ENCODE results near the gene CNR2. TPM values are rescaled to one million over a fixed set of nuclear protein-coding genes. Genes with fewer than 3 reads are reported as not detected.

The CNR2 gene
- polyA plus RNA-seq, 1 of the 3 experiments (the other 2 are of a cell fraction) = not detected

GRCh38 chr1:23885222-23885621, 27.9 kb downstream of the CNR2 start (continued):
- TF ChIP-seq IRF3 (IDR thresholded peaks at IDR 0.05; ENCODE audit: low read depth, low read length) (no peak), EZH2phosphoT487 (IDR thresholded peaks at IDR 0.05; ENCODE audit: borderline replicate concordance, low read depth) (no peak), ELF1 (IDR thresholded peaks at IDR 0.05) (no peak), USF2 (IDR thresholded peaks at IDR 0.05; ENCODE audit: borderline replicate concordance, low read depth, low read length) (no peak), POLR2AphosphoS5 (IDR thresholded peaks at IDR 0.05; ENCODE audit: low read depth, low read length) (no peak)

DNA sequence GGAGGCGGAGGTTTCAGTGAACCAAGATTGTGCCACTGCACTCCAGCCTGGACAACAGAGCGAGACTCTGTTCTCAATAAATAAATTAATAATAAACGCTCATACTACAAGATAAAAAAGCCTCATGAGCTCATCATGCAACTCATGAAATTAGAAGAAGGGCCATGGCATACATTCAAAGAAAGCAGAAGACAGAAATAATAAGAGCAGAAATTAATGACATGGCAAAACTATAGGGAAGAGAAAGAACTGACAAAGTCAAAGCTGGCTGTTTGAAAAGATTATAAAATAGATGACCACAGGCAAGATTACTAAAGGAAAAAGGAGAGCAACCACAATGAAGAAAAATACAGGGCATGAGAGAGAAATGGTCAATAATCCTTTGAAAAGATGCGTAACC, 30.4 kb downstream of the CNR2 start:
- CTCF ChIA-PET = interaction anchor here (0.6 to 2.3 kb wide), 3 partner anchors 34 to 245 kb away, joined by 3 to 8 read pairs (median 3); no protein-coding TSS in a partner anchor
- no peak for DNase-seq

More for the DNA sequence above, 30.4 kb downstream of the CNR2 start:
- no peaks in the 10 kb centered on the region for H3F3A ChIP-seq (replicated peaks; ENCODE audit: insufficient read depth)
- H3K36me3 ChIP-seq (replicated peaks in 1 of 2; ENCODE audit: control insufficient read depth in 1 of 2, insufficient read depth in 2 of 2, low read length in 1 of 2) = no peaks in the 10 kb centered on the region
- no peaks in the 10 kb centered on the region for H3K9me2 ChIP-seq
- no peaks in the 10 kb centered on the region for H3K4me1 ChIP-seq (ENCODE audit: control insufficient read depth in 1 of 2, insufficient read depth in 2 of 2, low read depth in 1 of 2, low read length in 1 of 2)
- WGBS (ENCODE audit: low lambda C conversion rate) = 79% methylated on average over 4 of the region's 4 CpGs
- no peak overlapping the region for H3K4me2 ChIP-seq
- POLR2A ChIA-PET = no interaction called here
- TF ChIP-seq SIN3A (IDR thresholded peaks at IDR 0.05; ENCODE audit: borderline replicate concordance, low read depth, low read length) = no peak
- TF ChIP-seq RFX5 (IDR thresholded peaks at IDR 0.05; ENCODE audit: low read length) = no peak
- no peak for TF ChIP-seq USF1 (IDR thresholded peaks at IDR 0.05; ENCODE audit: borderline replicate concordance, low read depth)
- no peak for TF ChIP-seq GATA2 (CRISPR knock-in tag; IDR thresholded peaks at IDR 0.05)
- TF ChIP-seq CHD2 (IDR thresholded peaks at IDR 0.05; ENCODE audit: low read length, partially characterized antibody) = no peak
- no peak for TF ChIP-seq POLR2AphosphoS5 (IDR thresholded peaks at IDR 0.05; ENCODE audit: low read depth, low read length)
- TF ChIP-seq RXRA (IDR thresholded peaks at IDR 0.05; ENCODE audit: borderline replicate concordance, low read depth) = no peak
- no peak for TF ChIP-seq FOXJ3 (CRISPR knock-in tag; IDR thresholded peaks at IDR 0.05)
- no peak for TF ChIP-seq ZBTB33 (IDR thresholded peaks at IDR 0.05; ENCODE audit: borderline replicate concordance, low read depth)
- TF ChIP-seq TAF1 (IDR thresholded peaks at IDR 0.05; ENCODE audit: borderline replicate concordance, low read depth, low read length) = no peak
- no peak for TF ChIP-seq CTCF (IDR thresholded peaks at IDR 0.05)
- no peak for TF ChIP-seq SMC3 (IDR thresholded peaks at IDR 0.05; ENCODE audit: low read depth, low read length)
- TF ChIP-seq YY1 (IDR thresholded peaks at IDR 0.05; ENCODE audit: low read depth) = no peak
- TF ChIP-seq MXI1 (IDR thresholded peaks at IDR 0.05; ENCODE audit: low read depth, low read length) = no peak
- no peak for TF ChIP-seq ELF1 (IDR thresholded peaks at IDR 0.05)
- no peak for TF ChIP-seq NRF1 (IDR thresholded peaks at IDR 0.05; ENCODE audit: low read depth, low read length)
- H3K9me3 ChIP-seq = 0 out of 2 replicates have a peak, but pooled peaks cover 5% of the 10 kb centered on the region
- H3K79me2 ChIP-seq (ENCODE audit: insufficient read depth) = no peaks in the 10 kb centered on the region
- no peak overlapping the region for H3K9ac ChIP-seq
- H3K27me3 ChIP-seq (ENCODE audit: insufficient read depth) = no peaks in the 10 kb centered on the region
- H3K4me3 ChIP-seq (ENCODE audit: low read depth in 2 of 2, low read length in 1 of 2) = no peak overlapping the region
- H3K27ac ChIP-seq (ENCODE audit: low read depth in 2 of 2, low read length in 1 of 2) = no peak overlapping the region
- no peaks in the 10 kb centered on the region for H4K20me1 ChIP-seq (ENCODE audit: insufficient read depth)
- no peak overlapping the region for H2AFZ ChIP-seq (ENCODE audit: low read depth)
